ENCODE data around the gene CSF1R. TPM values are rescaled to one million over a fixed set of nuclear protein-coding genes. Genes with fewer than 3 reads are reported as not detected.

CSF1R gene
- 0.10 TPM in 1 of 2 replicates, not detected in the other for total RNA-seq

- H3K27ac Mint-ChIP-seq, result no peak within 1 kb of the TSS
- no peak for DNase-seq (ENCODE audit: low spot score)
- no peaks in the 10 kb centered on the region for H3K9me3 Mint-ChIP-seq
- H3K4me1 Mint-ChIP-seq (ENCODE audit: low read depth), result peaks cover 5% of the 10 kb centered on the region
- H3K4me3 Mint-ChIP-seq, result no peak within 1 kb of the TSS
- peaks cover 28% of the 10 kb centered on the region for H3K27me3 Mint-ChIP-seq (ENCODE audit: insufficient read depth)
- intact Hi-C loops (cut with micrococcal nuclease), result no loop called here
- no peaks in the 10 kb centered on the region for H3K36me3 Mint-ChIP-seq (ENCODE audit: low read depth)
Observed at GRCh38 chr5:150085950-150086715, at the start of gene CSF1R. Gene CSF1R, minus strand, starts transcription at chr5:150086554. Its CDS starts 127 bp downstream, at chr5:150086427.

GRCh38 chr5:150135557-150136304, 49.4 kb upstream of the CSF1R start:
- no peaks in the 10 kb centered on the region for H3K36me3 Mint-ChIP-seq (ENCODE audit: low read depth)
- peaks cover 7% of the 10 kb centered on the region for H3K27me3 Mint-ChIP-seq (ENCODE audit: insufficient read depth)
- H3K4me3 Mint-ChIP-seq, result no peak overlapping the region
- H3K27ac Mint-ChIP-seq, result peak overlapping the region; percentile 23
- no peak for DNase-seq (ENCODE audit: low spot score)
- intact Hi-C loops (cut with micrococcal nuclease), result no loop called here
- no peaks in the 10 kb centered on the region for H3K4me1 Mint-ChIP-seq (ENCODE audit: low read depth)
- H3K9me3 Mint-ChIP-seq, result no peaks in the 10 kb centered on the region

- Mint-ChIP-seq H3K27me3 (ENCODE audit: insufficient read depth) (peaks cover 4% of the 10 kb centered on the region), H3K27ac (no peak overlapping the region), H3K4me3 (no peak overlapping the region), H3K36me3 (ENCODE audit: low read depth) (no peaks in the 10 kb centered on the region), H3K4me1 (ENCODE audit: low read depth) (peaks cover 5% of the 10 kb centered on the region), H3K9me3 (no peaks in the 10 kb centered on the region)
- DNase-seq (ENCODE audit: low spot score), result no peak
- intact Hi-C loops (cut with micrococcal nuclease), result no loop called here
Observed at GRCh38 chr5:150134198-150134588, 47.8 kb upstream of the CSF1R start.

GRCh38 chr5:150133581-150134197, 47.3 kb upstream of the CSF1R start:
- intact Hi-C loops (cut with micrococcal nuclease), result no loop called here
- Mint-ChIP-seq H3K4me1 (ENCODE audit: low read depth) (peaks cover 5% of the 10 kb centered on the region), H3K4me3 (no peak overlapping the region)

GRCh38 chr5:150132740-150133139, 46.4 kb upstream of the CSF1R start:
- intact Hi-C loops (cut with micrococcal nuclease), result no loop called here
- no peaks in the 10 kb centered on the region for H3K9me3 Mint-ChIP-seq
- DNase-seq (ENCODE audit: low spot score), result no peak
- no peaks in the 10 kb centered on the region for H3K36me3 Mint-ChIP-seq (ENCODE audit: low read depth)
- H3K4me3 Mint-ChIP-seq, result no peak overlapping the region
- peaks cover 4% of the 10 kb centered on the region for H3K27me3 Mint-ChIP-seq (ENCODE audit: insufficient read depth)
- no peak overlapping the region for H3K27ac Mint-ChIP-seq
- peaks cover 5% of the 10 kb centered on the region for H3K4me1 Mint-ChIP-seq (ENCODE audit: low read depth)

More at GRCh38 chr5:150133581-150134197, 47.3 kb upstream of the CSF1R start:
- Mint-ChIP-seq H3K9me3 (no peaks in the 10 kb centered on the region), H3K36me3 (ENCODE audit: low read depth) (no peaks in the 10 kb centered on the region), H3K27ac (no peak overlapping the region), H3K27me3 (ENCODE audit: insufficient read depth) (peaks cover 4% of the 10 kb centered on the region)
- DNase-seq (ENCODE audit: low spot score), result no peak

GRCh38 chr5:150131978-150132694, 45.8 kb upstream of the CSF1R start:
- no peaks in the 10 kb centered on the region for H3K36me3 Mint-ChIP-seq (ENCODE audit: low read depth)
- H3K27me3 Mint-ChIP-seq (ENCODE audit: insufficient read depth), result peaks cover 4% of the 10 kb centered on the region
- H3K9me3 Mint-ChIP-seq, result no peaks in the 10 kb centered on the region
- intact Hi-C loops (cut with micrococcal nuclease), result no loop called here
- peaks cover 5% of the 10 kb centered on the region for H3K4me1 Mint-ChIP-seq (ENCODE audit: low read depth)
- no peak overlapping the region for H3K4me3 Mint-ChIP-seq
- DNase-seq (ENCODE audit: low spot score), result no peak
- H3K27ac Mint-ChIP-seq, result no peak overlapping the region

GRCh38 chr5:150131461-150131860, 45.1 kb upstream of the CSF1R start:
- Mint-ChIP-seq H3K27me3 (ENCODE audit: insufficient read depth) (peaks cover 4% of the 10 kb centered on the region), H3K27ac (no peak overlapping the region), H3K4me1 (ENCODE audit: low read depth) (peaks cover 5% of the 10 kb centered on the region), H3K9me3 (no peaks in the 10 kb centered on the region), H3K4me3 (no peak overlapping the region), H3K36me3 (ENCODE audit: low read depth) (no peaks in the 10 kb centered on the region)
- DNase-seq (ENCODE audit: low spot score), result no peak
- intact Hi-C loops (cut with micrococcal nuclease), result no loop called here

- Mint-ChIP-seq H3K4me3 (no peak overlapping the region), H3K9me3 (no peaks in the 10 kb centered on the region), H3K27me3 (ENCODE audit: insufficient read depth) (peaks cover 4% of the 10 kb centered on the region), H3K27ac (no peak overlapping the region), H3K4me1 (ENCODE audit: low read depth) (peaks cover 5% of the 10 kb centered on the region), H3K36me3 (ENCODE audit: low read depth) (no peaks in the 10 kb centered on the region)
- DNase-seq (ENCODE audit: low spot score), result no peak
- intact Hi-C loops (cut with micrococcal nuclease), result loop anchor here (1.0 kb wide), 2 partner anchors 88 to 306 kb away; no protein-coding TSS in a partner anchor
Observed at GRCh38 chr5:150130493-150130922, 44.2 kb upstream of the CSF1R start.

- Mint-ChIP-seq H3K27ac (no peak overlapping the region), H3K9me3 (no peaks in the 10 kb centered on the region)
Observed at GRCh38 chr5:150129813-150130492, 43.6 kb upstream of the CSF1R start.

GRCh38 chr5:150129454-150129812, 43.1 kb upstream of the CSF1R start:
- DNase-seq (ENCODE audit: low spot score), result no peak
- intact Hi-C loops (cut with micrococcal nuclease), result no loop called here
- Mint-ChIP-seq H3K36me3 (ENCODE audit: low read depth) (no peaks in the 10 kb centered on the region), H3K27me3 (ENCODE audit: insufficient read depth) (peaks cover 2% of the 10 kb centered on the region), H3K9me3 (no peaks in the 10 kb centered on the region), H3K4me1 (ENCODE audit: low read depth) (peaks cover 5% of the 10 kb centered on the region), H3K4me3 (no peak overlapping the region), H3K27ac (no peak overlapping the region)

More at GRCh38 chr5:150129813-150130492, 43.6 kb upstream of the CSF1R start:
- peak; percentile 44 for DNase-seq (ENCODE audit: low spot score)
- Mint-ChIP-seq H3K4me1 (ENCODE audit: low read depth) (peaks cover 5% of the 10 kb centered on the region), H3K36me3 (ENCODE audit: low read depth) (no peaks in the 10 kb centered on the region), H3K27me3 (ENCODE audit: insufficient read depth) (peaks cover 2% of the 10 kb centered on the region), H3K4me3 (no peak overlapping the region)
- intact Hi-C loops (cut with micrococcal nuclease), result loop anchor here (1.0 kb wide), 2 partner anchors 88 to 306 kb away; no protein-coding TSS in a partner anchor

GRCh38 chr5:150126921-150127265, 40.5 kb upstream of the CSF1R start:
- Mint-ChIP-seq H3K36me3 (ENCODE audit: low read depth) (no peaks in the 10 kb centered on the region), H3K27ac (no peak overlapping the region), H3K4me1 (ENCODE audit: low read depth) (peaks cover 5% of the 10 kb centered on the region), H3K27me3 (ENCODE audit: insufficient read depth) (no peaks in the 10 kb centered on the region), H3K4me3 (no peak overlapping the region), H3K9me3 (no peaks in the 10 kb centered on the region)
- intact Hi-C loops (cut with micrococcal nuclease), result no loop called here
- DNase-seq (ENCODE audit: low spot score), result no peak

- no peaks in the 10 kb centered on the region for H3K36me3 Mint-ChIP-seq (ENCODE audit: low read depth)
- no peak for DNase-seq (ENCODE audit: low spot score)
- no peaks in the 10 kb centered on the region for H3K27me3 Mint-ChIP-seq (ENCODE audit: insufficient read depth)
- H3K4me1 Mint-ChIP-seq (ENCODE audit: low read depth), result peaks cover 5% of the 10 kb centered on the region
- H3K4me3 Mint-ChIP-seq, result no peak overlapping the region
- H3K9me3 Mint-ChIP-seq, result no peaks in the 10 kb centered on the region
- no peak overlapping the region for H3K27ac Mint-ChIP-seq
- intact Hi-C loops (cut with micrococcal nuclease), result no loop called here
Observed at GRCh38 chr5:150126199-150126920, 40.0 kb upstream of the CSF1R start.
